Spleen (tissue), 7 donors: ENCODE measurements around the gene NBAS.

ENCODE experiments used
- POLR2A ChIP-seq, 3 donors: fragments of 450-650 bp; IDR thresholded peaks; one replicate each; pipeline ENCODE4 v1.5.1; 2017; ENCODE audit warnings: antibody characterized with exemption in 3 of 3, mild to moderate bottlenecking in 1 of 3
- TF ChIP-seq, protein P1 (sequence below), 11 experiments: fragments of 200-600 bp in 7 of 11; fragments of 450-650 bp in 4 of 11; sonication (generic) in 4 of 11; IDR thresholded peaks in 8 of 11; conservative IDR thresholded peaks in 3 of 11; 1 replicate in 7 of 11; 2 replicates in 4 of 11; pipeline versions ENCODE4 v1.4.0 to v1.8.0; 2016 to 2021; ENCODE audit warnings: antibody characterized with exemption in 11 of 11, inconsistent platforms in 4 of 11, mild to moderate bottlenecking in 1 of 11
- donor health status: DM: no; HTN: no; CAD: no; lungs with moderate emphysema.
- donor health status: DM: no; HTN: no; CAD: no.
- donor health status: DM: no; HTN: no; CAD: no.

DNA sequence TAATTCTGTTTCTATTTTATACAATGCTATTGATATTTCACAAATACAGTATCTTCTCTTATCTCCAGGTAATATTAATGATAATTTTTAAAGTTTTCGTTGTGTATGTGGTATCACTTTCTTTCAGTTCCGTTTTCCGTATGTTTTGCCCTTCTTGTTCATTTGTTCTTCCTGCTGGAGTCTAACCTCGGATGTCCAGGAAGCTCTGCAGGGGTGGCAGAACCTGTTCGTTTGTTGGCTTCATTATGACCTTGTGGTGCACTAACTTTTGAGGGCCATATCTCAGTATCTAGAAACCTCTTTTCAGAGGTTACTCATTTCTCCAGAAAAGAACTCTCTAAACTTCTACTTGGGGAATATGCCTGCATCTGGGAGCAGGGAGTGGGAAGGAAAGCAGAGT is 134.5 kb downstream of the NBAS start:
- TF ChIP-seq, protein P1, sequence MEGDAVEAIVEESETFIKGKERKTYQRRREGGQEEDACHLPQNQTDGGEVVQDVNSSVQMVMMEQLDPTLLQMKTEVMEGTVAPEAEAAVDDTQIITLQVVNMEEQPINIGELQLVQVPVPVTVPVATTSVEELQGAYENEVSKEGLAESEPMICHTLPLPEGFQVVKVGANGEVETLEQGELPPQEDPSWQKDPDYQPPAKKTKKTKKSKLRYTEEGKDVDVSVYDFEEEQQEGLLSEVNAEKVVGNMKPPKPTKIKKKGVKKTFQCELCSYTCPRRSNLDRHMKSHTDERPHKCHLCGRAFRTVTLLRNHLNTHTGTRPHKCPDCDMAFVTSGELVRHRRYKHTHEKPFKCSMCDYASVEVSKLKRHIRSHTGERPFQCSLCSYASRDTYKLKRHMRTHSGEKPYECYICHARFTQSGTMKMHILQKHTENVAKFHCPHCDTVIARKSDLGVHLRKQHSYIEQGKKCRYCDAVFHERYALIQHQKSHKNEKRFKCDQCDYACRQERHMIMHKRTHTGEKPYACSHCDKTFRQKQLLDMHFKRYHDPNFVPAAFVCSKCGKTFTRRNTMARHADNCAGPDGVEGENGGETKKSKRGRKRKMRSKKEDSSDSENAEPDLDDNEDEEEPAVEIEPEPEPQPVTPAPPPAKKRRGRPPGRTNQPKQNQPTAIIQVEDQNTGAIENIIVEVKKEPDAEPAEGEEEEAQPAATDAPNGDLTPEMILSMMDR (IDR thresholded peaks at IDR 0.05 in 8 of 11, conservative IDR thresholded peaks at IDR 0.05 in 3 of 11), result no peak
- no peak for TF ChIP-seq POLR2A (IDR thresholded peaks at IDR 0.05)
